Stomach (tissue), 4 donors: Measurements from ENCODE around the gene PIGW.

Source experiments
- POLR2A ChIP-seq, 4 donors: fragments of 450-650 bp; IDR thresholded peaks; one replicate each; pipeline ENCODE4 v1.6.1; 2016; ENCODE audit warnings: antibody characterized with exemption in 4 of 4, control low read depth in 2 of 4, mild to moderate bottlenecking in 1 of 4, moderate library complexity in 1 of 4
- TF ChIP-seq, protein P1 (sequence below), 7 experiments: fragments of 450-650 bp in 4 of 7; fragments of 200-600 bp in 3 of 7; sonication (generic) in 3 of 7; IDR thresholded peaks; one replicate each; pipeline ENCODE4 v1.5.1; 2016 to 2019; ENCODE audit warnings: antibody characterized with exemption in 7 of 7, control low read depth in 2 of 7, mild to moderate bottlenecking in 1 of 7

DNA sequence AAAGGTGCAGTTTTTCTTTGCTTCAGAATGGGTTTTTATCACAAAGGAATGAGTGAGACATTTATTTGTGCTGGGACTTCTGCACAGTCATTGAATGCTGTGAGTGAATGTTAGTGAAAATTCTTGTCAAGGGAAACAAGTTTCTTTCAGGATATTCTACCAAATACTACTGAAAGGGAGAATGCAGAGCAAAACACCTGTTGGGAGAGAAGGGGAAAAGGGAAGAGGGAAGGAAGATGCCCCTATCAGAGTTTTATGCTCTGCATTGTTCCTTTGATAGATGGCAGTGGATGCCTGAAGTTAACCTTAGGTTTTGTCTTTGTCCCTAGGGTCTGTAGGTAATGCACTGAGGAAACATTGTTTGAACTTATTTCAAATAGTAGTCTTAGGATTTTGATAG lies 13.0 kb downstream of the PIGW start:
- TF ChIP-seq POLR2A (IDR thresholded peaks at IDR 0.05) = no peak
- TF ChIP-seq, protein P1, sequence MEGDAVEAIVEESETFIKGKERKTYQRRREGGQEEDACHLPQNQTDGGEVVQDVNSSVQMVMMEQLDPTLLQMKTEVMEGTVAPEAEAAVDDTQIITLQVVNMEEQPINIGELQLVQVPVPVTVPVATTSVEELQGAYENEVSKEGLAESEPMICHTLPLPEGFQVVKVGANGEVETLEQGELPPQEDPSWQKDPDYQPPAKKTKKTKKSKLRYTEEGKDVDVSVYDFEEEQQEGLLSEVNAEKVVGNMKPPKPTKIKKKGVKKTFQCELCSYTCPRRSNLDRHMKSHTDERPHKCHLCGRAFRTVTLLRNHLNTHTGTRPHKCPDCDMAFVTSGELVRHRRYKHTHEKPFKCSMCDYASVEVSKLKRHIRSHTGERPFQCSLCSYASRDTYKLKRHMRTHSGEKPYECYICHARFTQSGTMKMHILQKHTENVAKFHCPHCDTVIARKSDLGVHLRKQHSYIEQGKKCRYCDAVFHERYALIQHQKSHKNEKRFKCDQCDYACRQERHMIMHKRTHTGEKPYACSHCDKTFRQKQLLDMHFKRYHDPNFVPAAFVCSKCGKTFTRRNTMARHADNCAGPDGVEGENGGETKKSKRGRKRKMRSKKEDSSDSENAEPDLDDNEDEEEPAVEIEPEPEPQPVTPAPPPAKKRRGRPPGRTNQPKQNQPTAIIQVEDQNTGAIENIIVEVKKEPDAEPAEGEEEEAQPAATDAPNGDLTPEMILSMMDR (IDR thresholded peaks at IDR 0.05) = no peak
